Stimulated activated CD4-positive, alpha-beta T cell treated with anti-CD3 and anti-CD28 coated beads, Interleukin-4, amount 100 ng/mL, for 48 hours (primary cell): Measurements from ENCODE around the gene DENND1C.

ENCODE experiments used
- DNase-seq, 2 donors: peaks; one replicate each; pipeline ENCODE4 v3.0.0-alpha.2; 2020; ENCODE audit warnings: low read depth in 2 of 2

Gene DENND1C

GRCh38 chr19:6481541-6482342, at the start of gene DENND1C:
DENND1C (minus strand) TSS chr19:6481787; CDS start chr19:6481695, 92 bp downstream.
- peak; percentile 55 to 58 for DNase-seq

- peak; percentile 76 to 81 for DNase-seq
Measured at GRCh38 chr19:6530386-6531162, 49.0 kb upstream of the DENND1C start, which contains the start of gene TNFSF9. TNFSF9 (plus strand) TSS chr19:6531026; CDS start chr19:6531037, 11 bp downstream.

GRCh38 chr19:6529937-6530385, 48.4 kb upstream of the DENND1C start:
- DNase-seq = no peak

- DNase-seq = no peak
Measured at GRCh38 chr19:6529351-6529750, 47.8 kb upstream of the DENND1C start.

- no peak for DNase-seq
Measured at GRCh38 chr19:6528544-6529121, 47.0 kb upstream of the DENND1C start.

- DNase-seq = no peak
Measured at GRCh38 chr19:6527893-6528543, 46.4 kb upstream of the DENND1C start.

GRCh38 chr19:6524311-6524710, 42.7 kb upstream of the DENND1C start:
- no peak for DNase-seq

- DNase-seq = no peak
Measured at GRCh38 chr19:6522712-6523111, 41.1 kb upstream of the DENND1C start.

GRCh38 chr19:6521718-6522646, 40.4 kb upstream of the DENND1C start:
- DNase-seq = peak in 1 of 2 donors; percentile 31

GRCh38 chr19:6519289-6519688, 37.7 kb upstream of the DENND1C start:
- no peak for DNase-seq

- DNase-seq = no peak
Measured at GRCh38 chr19:6518145-6518911, 36.7 kb upstream of the DENND1C start.

GRCh38 chr19:6516659-6517291, 35.2 kb upstream of the DENND1C start:
- DNase-seq = peak; percentile 94 to 97

- DNase-seq = peak; percentile 66 to 74
Measured at GRCh38 chr19:6516018-6516658, 34.6 kb upstream of the DENND1C start.

GRCh38 chr19:6514926-6515544, 33.4 kb upstream of the DENND1C start:
- DNase-seq = no peak

- DNase-seq = no peak
Measured at GRCh38 chr19:6514089-6514488, 32.5 kb upstream of the DENND1C start.

- no peak for DNase-seq
Measured at GRCh38 chr19:6510618-6511017, 29.0 kb upstream of the DENND1C start.

GRCh38 chr19:6509118-6509971, 27.8 kb upstream of the DENND1C start:
- no peak for DNase-seq
